IPS-NIHi7 (cell line): Measurements from ENCODE around the gene CARNS1.
A peak's percentile ranks its signal among the peaks of the same experiment; 100 is the strongest.

Source experiments
- DNase-seq: peaks from one replicate; pipeline ENCODE4 v3.0.0; 2012; ENCODE audit warnings: mixed read lengths; ENCODE audit errors: extremely low spot score

The CARNS1 gene

DNA sequence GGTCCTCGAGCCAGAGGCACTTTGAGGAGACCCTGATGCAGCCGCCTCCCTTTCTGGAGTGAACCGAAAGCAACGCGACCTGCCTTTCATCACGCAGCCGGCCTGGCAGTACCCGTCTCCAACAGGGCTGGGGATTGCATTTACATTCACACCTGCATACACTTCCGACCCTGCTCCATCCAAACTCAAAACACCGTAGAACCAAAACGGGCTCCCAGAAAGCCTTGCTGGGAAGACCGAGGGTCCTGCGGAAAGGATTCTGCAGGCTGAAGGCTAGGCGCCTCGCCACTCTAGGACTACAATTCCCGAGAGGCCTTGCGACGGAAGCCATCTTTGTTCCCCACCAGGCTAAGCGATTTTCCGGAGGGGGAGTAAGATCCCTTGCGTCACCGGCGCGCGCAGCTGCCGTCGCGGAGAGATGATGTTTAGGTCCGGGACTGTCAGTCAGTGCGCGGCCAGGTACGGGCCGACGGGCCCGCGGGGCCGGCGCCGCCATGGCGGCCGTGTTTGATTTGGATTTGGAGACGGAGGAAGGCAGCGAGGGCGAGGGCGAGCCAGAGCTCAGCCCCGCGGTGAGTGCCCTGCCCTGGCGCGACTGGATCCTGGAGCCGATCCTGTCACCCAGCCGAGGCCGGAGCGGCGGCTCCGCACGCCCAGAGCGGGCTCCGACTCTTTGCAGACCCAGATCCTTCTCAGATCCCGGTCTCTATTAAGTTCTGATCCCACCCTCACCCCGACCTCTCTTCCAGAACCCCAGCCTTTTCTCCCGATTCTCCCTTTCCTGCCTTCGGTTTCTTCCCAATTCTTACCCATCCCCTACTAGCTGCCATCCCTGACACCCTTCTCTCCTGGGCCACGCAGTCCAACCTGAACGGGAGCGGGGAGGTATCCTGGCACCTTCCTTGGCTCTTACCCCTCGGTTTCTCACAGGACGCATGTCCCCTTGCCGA lies 12.8 kb downstream of the CARNS1 start, which contains the start of gene RPS6KB2:
Gene RPS6KB2 (plus strand): TSS at position 443 of the 950 bp plus-strand sequence. CDS start 52 bp downstream, at position 495.
- DNase-seq = peak; percentile 98

DNA sequence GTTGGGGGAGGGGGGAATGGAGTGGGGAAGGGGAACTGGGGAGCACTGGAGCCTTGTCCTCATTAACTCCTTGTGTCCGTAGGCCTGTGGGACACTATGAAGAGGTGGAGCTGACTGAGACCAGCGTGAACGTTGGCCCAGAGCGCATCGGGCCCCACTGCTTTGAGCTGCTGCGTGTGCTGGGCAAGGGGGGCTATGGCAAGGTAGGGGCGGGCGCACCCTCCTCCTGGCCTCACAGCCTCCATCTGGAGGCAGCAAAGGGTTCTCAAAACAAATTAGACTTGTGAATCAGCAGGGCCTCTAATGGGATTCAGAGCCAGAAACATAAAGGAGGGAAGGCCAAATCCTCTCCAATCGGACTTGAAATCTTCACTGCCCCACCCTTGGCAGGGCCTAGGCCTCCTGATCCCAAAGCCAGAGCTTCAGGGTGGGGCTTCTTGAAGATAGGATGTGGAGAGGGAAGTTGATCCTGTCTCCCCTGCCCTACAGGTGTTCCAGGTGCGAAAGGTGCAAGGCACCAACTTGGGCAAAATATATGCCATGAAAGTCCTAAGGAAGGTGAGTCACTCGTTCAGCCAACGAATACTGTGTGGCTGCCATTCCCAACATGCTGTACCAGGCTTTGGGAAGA lies 13.7 kb downstream of the CARNS1 start:
- no peak for DNase-seq

DNA sequence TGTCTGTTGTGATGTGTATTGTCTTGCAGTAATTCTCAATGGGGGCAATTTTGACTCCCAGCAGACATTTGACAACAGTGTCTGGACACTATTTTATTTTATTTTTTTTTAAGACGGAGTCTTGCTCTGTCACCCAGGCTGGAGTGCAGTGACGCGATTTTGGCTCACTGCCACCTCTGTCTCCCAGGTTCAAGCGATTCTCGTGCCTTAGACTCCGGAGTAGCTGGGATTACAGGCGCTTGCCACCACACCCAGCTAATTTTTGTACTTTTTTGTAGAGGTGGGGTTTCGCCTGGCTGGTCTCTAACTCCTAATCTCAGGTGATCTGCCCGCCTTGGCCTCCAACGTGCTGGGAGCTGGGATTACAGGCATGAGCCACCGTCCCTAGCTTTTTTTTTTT lies 14.2 kb downstream of the CARNS1 start:
- DNase-seq = no peak

- DNase-seq = no peak
Observed at GRCh38 chr11:67431346-67432249, 16.1 kb downstream of the CARNS1 start.

- DNase-seq = no peak
Observed at GRCh38 chr11:67432655-67433349, 17.3 kb downstream of the CARNS1 start.

- no peak for DNase-seq
Observed at GRCh38 chr11:67433536-67434394, 18.3 kb downstream of the CARNS1 start.

DNA sequence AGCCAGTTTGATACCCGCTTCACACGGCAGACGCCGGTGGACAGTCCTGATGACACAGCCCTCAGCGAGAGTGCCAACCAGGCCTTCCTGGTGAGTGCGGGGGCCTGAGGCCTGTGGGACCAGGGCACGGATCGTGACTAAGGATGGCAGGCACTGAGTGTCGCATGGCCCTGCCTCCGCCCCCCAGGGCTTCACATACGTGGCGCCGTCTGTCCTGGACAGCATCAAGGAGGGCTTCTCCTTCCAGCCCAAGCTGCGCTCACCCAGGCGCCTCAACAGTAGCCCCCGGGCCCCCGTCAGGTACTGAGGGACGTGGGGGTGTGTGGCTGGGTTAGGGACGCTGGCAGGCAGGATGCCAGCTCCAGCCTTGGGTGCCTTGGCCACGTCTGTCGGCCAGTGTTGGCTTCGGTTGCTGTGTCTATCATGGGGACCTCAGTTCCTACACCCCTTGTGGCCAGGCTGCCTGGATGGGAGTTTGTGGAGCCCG lies 19.0 kb downstream of the CARNS1 start:
- no peak for DNase-seq

DNA sequence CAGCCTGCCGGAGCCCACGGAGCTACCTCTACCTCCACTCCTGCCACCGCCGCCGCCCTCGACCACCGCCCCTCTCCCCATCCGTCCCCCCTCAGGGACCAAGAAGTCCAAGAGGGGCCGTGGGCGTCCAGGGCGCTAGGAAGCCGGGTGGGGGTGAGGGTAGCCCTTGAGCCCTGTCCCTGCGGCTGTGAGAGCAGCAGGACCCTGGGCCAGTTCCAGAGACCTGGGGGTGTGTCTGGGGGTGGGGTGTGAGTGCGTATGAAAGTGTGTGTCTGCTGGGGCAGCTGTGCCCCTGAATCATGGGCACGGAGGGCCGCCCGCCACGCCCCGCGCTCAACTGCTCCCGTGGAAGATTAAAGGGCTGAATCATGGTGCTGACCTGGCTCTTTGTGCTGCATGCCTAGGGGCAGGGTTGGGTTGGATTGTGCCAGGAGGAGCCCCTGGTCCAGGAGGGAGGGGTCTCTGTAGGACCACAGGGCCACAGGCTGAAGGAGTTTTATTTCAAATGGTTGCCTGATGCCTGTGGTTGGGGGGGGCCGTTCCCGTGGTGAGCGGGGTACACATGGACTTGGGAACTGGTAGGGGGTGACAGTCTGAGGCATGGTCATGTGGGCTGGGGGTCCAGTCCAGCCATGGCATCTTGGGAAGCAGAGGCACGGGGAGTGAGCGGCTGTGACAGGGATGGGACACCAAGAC lies 19.7 kb downstream of the CARNS1 start:
- no peak for DNase-seq

- DNase-seq = no peak
Observed at GRCh38 chr11:67435727-67436458, 20.4 kb downstream of the CARNS1 start.

DNA sequence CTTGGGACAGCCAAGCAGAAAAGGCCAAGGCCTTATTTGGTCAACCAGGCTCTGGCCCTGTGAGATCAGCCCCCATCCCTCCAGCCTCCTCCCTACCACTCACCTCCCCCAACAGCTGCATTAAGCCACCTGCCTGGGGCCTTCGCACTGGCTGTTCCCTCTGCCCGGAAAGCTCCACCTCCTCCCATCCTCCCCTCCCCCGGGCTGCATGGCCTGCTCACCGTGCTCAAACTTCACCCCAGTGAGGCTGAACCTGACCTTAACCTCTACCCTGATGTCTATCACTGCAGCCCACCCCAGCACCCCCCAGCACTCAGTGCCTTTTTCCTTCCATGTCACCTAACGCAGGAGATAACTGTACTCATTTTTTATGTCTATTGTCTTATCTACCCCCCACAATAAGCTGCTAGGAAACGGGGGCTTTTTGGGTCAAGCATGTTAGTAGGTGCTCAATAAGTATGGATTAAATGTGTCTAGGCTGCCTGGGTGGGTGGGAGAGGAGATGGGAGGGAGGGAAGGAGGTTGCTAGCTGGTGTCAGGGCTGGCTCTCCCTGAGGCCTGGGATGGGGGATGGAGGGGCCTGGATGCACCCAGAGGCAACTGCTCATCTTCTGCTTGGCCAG lies 21.1 kb downstream of the CARNS1 start:
- DNase-seq = peak; percentile 84

DNA sequence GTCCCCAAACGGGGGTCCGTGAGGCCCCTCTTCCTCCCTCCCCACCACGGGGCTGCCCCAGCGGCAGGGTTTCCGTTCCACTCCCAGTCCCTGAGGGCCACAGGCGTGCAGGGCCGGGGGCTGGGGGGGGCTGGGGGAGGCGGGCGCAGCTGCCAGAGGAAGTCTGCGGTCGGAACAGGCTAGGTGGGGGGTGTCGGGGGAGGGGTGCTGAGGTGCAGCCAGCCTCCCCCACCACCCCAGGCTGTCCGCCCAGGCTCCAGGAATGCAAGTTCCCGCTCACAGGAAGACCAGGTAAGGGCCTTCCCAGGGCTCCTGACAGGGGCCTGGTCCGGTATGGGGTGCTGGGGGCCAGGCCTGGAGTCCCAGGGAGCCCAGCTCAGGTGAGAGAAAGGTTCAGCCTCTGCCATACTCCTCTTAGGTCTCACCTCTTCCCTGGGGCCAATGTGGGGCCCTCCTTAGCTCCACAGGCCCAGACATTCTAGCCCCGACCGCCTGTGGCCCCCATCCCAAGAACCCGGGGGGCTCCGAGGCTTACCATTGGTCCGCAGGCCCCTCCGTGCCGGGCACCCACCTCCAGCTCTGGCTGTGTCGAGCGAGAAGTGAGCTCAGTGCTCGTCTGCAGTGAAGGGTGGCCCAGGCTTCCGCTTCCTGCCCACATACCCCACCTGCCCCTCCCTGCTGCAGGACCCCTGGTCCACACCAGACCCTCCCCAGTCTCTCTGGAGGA lies 21.8 kb downstream of the CARNS1 start, which contains the start of gene PTPRCAP:
Gene PTPRCAP (minus strand): TSS at position 601 of the 727 bp plus-strand sequence. CDS start 63 bp downstream, at position 538.
- peak; percentile 44 for DNase-seq

DNA sequence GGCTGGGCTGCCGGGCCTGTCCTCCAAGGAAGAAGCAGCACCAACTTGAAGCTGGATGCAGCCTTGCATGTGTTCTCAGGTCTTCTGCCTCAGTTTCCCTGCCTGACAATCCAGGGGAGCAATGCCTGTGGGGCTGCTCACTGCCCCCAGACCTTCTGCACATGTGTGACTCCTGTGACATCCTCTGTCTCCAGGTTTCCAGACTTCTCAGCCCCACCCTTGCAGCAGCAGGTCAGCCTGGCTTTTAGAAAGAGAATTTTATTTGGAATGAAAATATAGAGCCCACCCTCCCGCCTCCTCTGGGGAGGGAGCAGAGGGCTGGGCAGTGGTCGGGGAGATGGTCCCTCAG lies 22.3 kb downstream of the CARNS1 start:
- DNase-seq = no peak

- DNase-seq = no peak
Observed at GRCh38 chr11:67438158-67438902, 22.9 kb downstream of the CARNS1 start.

- no peak for DNase-seq
Observed at GRCh38 chr11:67439321-67440228, 24.1 kb downstream of the CARNS1 start.

GRCh38 chr11:67440229-67441097 lies 25.0 kb downstream of the CARNS1 start:
- no peak for DNase-seq
